PC-3 (cell line): ENCODE results near the gene SLITRK6. TPM values are rescaled to one million over a fixed set of nuclear protein-coding genes. Genes with fewer than 3 reads are reported as not detected.

Source experiments
- ATAC-seq: fragments of 200-7000 bp; cut with Tn5 transposase; 2 replicates; pipeline ENCODE4 v1.9.1; 2020; ENCODE audit warnings: mild to moderate bottlenecking, moderate library complexity
- BruUV-seq: library from RNA; stranded (reverse); fragments of 400-500 nt; replicated peaks from 2 replicates; lab custom pipeline; 2021; lab: Mats Ljungman, UMichigan
- CTCF ChIA-PET: fragments of 300-600 bp; sonication (Branson Sonifier 250); formaldehyde crosslinking; loops from one replicate; lab custom pipeline; 2022; ENCODE audit warnings: antibody characterized with exemption; lab: Charles Lee
- POLR2A ChIA-PET: fragments of 300-600 bp; sonication (Branson Sonifier 250); formaldehyde crosslinking; loops from one replicate; lab custom pipeline; 2022; ENCODE audit warnings: antibody characterized with exemption; ENCODE audit not compliant: unreplicated experiment; lab: Charles Lee
- DNase-seq: peaks from one replicate; pipeline ENCODE4 v3.0.0-alpha.2; 2015
- H2AFZ ChIP-seq: fragments of 300-600 bp; sonication (generic); 2 replicates; pipeline ENCODE4 v1.6.0; 2016; ENCODE audit warnings: antibody characterized with exemption, low read length
- H3F3A ChIP-seq: fragments of 300-600 bp; sonication (generic); one replicate; pipeline ENCODE4 v1.6.0; 2017; ENCODE audit warnings: antibody characterized with exemption, low read length, control low read depth, mild to moderate bottlenecking; ENCODE audit not compliant: unreplicated experiment
- H3K27ac ChIP-seq: fragments of 300-600 bp; sonication (generic); 2 replicates; pipeline ENCODE4 v1.5.1; 2016; ENCODE audit warnings: mild to moderate bottlenecking, low read length
- H3K27me3 ChIP-seq: fragments of 300-600 bp; sonication (generic); 2 replicates; pipeline ENCODE4 v1.6.1; 2016; ENCODE audit warnings: low read length, mixed read lengths
- H3K36me3 ChIP-seq: fragments of 300-600 bp; sonication (generic); 2 replicates; pipeline ENCODE4 v1.6.1; 2016; ENCODE audit warnings: low read depth, mixed run types, low read length, mixed read lengths
- H3K4me1 ChIP-seq: fragments of 300-600 bp; sonication (generic); 2 replicates; pipeline ENCODE4 v1.5.1; 2016; ENCODE audit warnings: low read length; ENCODE audit not compliant: insufficient read depth
- H3K4me2 ChIP-seq: fragments of 300-600 bp; sonication (generic); 2 replicates; pipeline ENCODE4 v1.6.0; 2016; ENCODE audit warnings: low read length
- H3K4me3 ChIP-seq: fragments of 300-600 bp; sonication (generic); 2 replicates; pipeline ENCODE4 v1.5.1; 2016; ENCODE audit warnings: mild to moderate bottlenecking, low read length, mixed read lengths
- H3K79me2 ChIP-seq: fragments of 300-600 bp; sonication (generic); 2 replicates; pipeline ENCODE4 v1.6.1; 2017; ENCODE audit warnings: low read length, mixed read lengths
- H3K9ac ChIP-seq: fragments of 300-600 bp; sonication (generic); 2 replicates; pipeline ENCODE4 v1.6.0; 2016; ENCODE audit warnings: mild to moderate bottlenecking, low read length
- H3K9me2 ChIP-seq: fragments of 300-600 bp; sonication (generic); replicated peaks from 2 replicates; pipeline ENCODE4 v1.6.1; 2016; ENCODE audit warnings: mixed run types, low read length, mixed read lengths
- H3K9me3 ChIP-seq: fragments of 300-600 bp; sonication (generic); 2 replicates; pipeline ENCODE4 v1.6.1; 2016; ENCODE audit warnings: low read length, mixed read lengths
- H4K20me1 ChIP-seq: fragments of 300-600 bp; sonication (generic); 2 replicates; pipeline ENCODE4 v1.6.1; 2016; ENCODE audit warnings: low read length, mixed read lengths
- CTCF ChIP-seq: fragments of 300-600 bp; sonication (generic); conservative IDR thresholded peaks from 2 replicates; pipeline ENCODE4 v1.5.1; 2017; ENCODE audit warnings: antibody characterized with exemption, low read depth, mild to moderate bottlenecking, low read length
- EZH2 ChIP-seq: fragments of 300-600 bp; sonication (generic); IDR thresholded peaks from one replicate; pipeline ENCODE4 v1.6.1; 2017; ENCODE audit warnings: antibody characterized with exemption, mild to moderate bottlenecking, low read length; ENCODE audit not compliant: unreplicated experiment
- EZH2phosphoT487 ChIP-seq: fragments of 300-600 bp; sonication (generic); IDR thresholded peaks from 2 replicates; pipeline ENCODE4 v1.6.1; 2018; ENCODE audit warnings: mild to moderate bottlenecking, antibody characterized with exemption, low read length, borderline replicate concordance
- intact Hi-C: fragments of 100-400 bp; cut with micrococcal nuclease; formaldehyde crosslinking; loops from 2 replicates; pipeline ENCODE4 v1.9.0; 2023
- total RNA-seq: library from RNA; depleted of rRNA; stranded (reverse); fragments of >200 nt; gene quantifications from 2 replicates; pipeline ENCODE4 v1.2.3, GENCODE V29; 2014

Gene SLITRK6
- total RNA-seq, 1 experiment from 2014 or later: 4.6 TPM

- intact Hi-C loops: no loop called here
- CTCF ChIA-PET: no interaction called here
- ATAC-seq: no peak
- no peaks in the 10 kb centered on the region for H3F3A ChIP-seq
- H3K79me2 ChIP-seq: no peaks in the 10 kb centered on the region
- TF ChIP-seq EZH2phosphoT487: no peak
- TF ChIP-seq EZH2: no peak
- no peak for TF ChIP-seq CTCF
- no peaks in the 10 kb centered on the region for H3K4me1 ChIP-seq
- no peak overlapping the region for H3K9ac ChIP-seq
- POLR2A ChIA-PET: no interaction called here
- no peaks in the 10 kb centered on the region for H3K36me3 ChIP-seq
- no peak overlapping the region for H3K4me2 ChIP-seq
- DNase-seq: no peak
- no peak overlapping the region for H2AFZ ChIP-seq
- no peak overlapping the region for H3K4me3 ChIP-seq
- H4K20me1 ChIP-seq: no peaks in the 10 kb centered on the region
- no peak overlapping the region for H3K27ac ChIP-seq
- BruUV-seq: no TSS peak
- no peaks in the 10 kb centered on the region for H3K27me3 ChIP-seq
- no peaks in the 10 kb centered on the region for H3K9me2 ChIP-seq
- no peaks in the 10 kb centered on the region for H3K9me3 ChIP-seq
Measured at GRCh38 chr13:85785205-85785604, 14.0 kb downstream of the SLITRK6 start.

- Histone ChIP-seq H3K4me3 (no peak overlapping the region), H3F3A (no peaks in the 10 kb centered on the region), H3K9me3 (no peaks in the 10 kb centered on the region), H4K20me1 (no peaks in the 10 kb centered on the region), H3K27me3 (no peaks in the 10 kb centered on the region), H3K27ac (no peak overlapping the region), H3K9me2 (no peaks in the 10 kb centered on the region), H3K79me2 (no peaks in the 10 kb centered on the region), H3K36me3 (no peaks in the 10 kb centered on the region), H3K4me2 (no peak overlapping the region), H3K4me1 (no peaks in the 10 kb centered on the region), H3K9ac (no peak overlapping the region), H2AFZ (0 out of 2 replicates have a peak overlapping the region, but pooled peaks have one; percentile 13)
- no TSS peak for BruUV-seq
- DNase-seq: peak; percentile 4
- no peak for ATAC-seq
- no peak for TF ChIP-seq EZH2
- no peak for TF ChIP-seq CTCF
- TF ChIP-seq EZH2phosphoT487: no peak
- ChIA-PET CTCF (no interaction called here), POLR2A (no interaction called here)
- intact Hi-C loops: no loop called here
Measured at GRCh38 chr13:85772367-85772766, 26.9 kb downstream of the SLITRK6 start.

- H3K27me3 ChIP-seq: no peaks in the 10 kb centered on the region
- intact Hi-C loops: no loop called here
- POLR2A ChIA-PET: no interaction called here
- H4K20me1 ChIP-seq: no peaks in the 10 kb centered on the region
- DNase-seq: no peak
- ATAC-seq: no peak
- no peak overlapping the region for H3K4me2 ChIP-seq
- no peaks in the 10 kb centered on the region for H3K9me2 ChIP-seq
- no TSS peak for BruUV-seq
- H2AFZ ChIP-seq: 0 out of 2 replicates have a peak overlapping the region, but pooled peaks have one; percentile 13
- H3K36me3 ChIP-seq: no peaks in the 10 kb centered on the region
- H3K4me3 ChIP-seq: no peak overlapping the region
- TF ChIP-seq CTCF: no peak
- no peak for TF ChIP-seq EZH2
- no peak for TF ChIP-seq EZH2phosphoT487
- no peaks in the 10 kb centered on the region for H3K79me2 ChIP-seq
- H3F3A ChIP-seq: no peaks in the 10 kb centered on the region
- no peaks in the 10 kb centered on the region for H3K4me1 ChIP-seq
- CTCF ChIA-PET: no interaction called here
- H3K9me3 ChIP-seq: no peaks in the 10 kb centered on the region
- H3K27ac ChIP-seq: no peak overlapping the region
- no peak overlapping the region for H3K9ac ChIP-seq
Measured at GRCh38 chr13:85771856-85772255, 27.4 kb downstream of the SLITRK6 start.
